GM18508 (cell line): ENCODE data around the gene AKNA.
"Not testable (repeated sequence)": the region's sequence is repeated elsewhere in the genome, so short reads cannot be mapped to it uniquely, and the experiment has no call there.

Experiments used
- ATAC-seq: cut with Tn5 transposase; IDR thresholded peaks from one replicate; pipeline ENCODE4 v1.9.1; 2021; ENCODE audit warnings: moderate number of reproducible peaks; ENCODE audit not compliant: insufficient read depth, unreplicated experiment

Gene AKNA

DNA sequence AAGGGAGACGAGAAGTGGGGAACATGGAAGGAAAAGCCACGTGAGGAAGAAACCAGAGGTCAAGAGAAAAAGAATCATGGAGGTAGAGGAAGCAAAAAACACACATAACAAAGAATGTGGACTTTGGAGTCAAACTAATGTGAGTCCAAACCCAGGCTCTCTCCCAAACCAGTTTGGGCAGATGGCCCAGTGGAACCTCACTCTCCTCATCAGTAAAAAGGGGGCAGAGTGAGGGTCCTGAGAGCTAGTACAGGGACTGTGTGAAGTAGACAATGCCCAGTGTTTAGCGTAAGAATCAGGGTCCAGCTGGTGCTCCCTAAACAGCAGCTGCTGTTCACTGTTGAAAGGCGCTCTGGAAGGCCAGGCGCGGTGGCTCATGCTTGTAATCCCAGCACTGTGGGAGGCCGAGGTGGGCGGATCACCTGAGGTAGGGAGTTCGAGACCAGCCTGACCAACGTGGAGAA, 59.4 kb downstream of the AKNA start:
- not testable (repeated sequence) for ATAC-seq

DNA sequence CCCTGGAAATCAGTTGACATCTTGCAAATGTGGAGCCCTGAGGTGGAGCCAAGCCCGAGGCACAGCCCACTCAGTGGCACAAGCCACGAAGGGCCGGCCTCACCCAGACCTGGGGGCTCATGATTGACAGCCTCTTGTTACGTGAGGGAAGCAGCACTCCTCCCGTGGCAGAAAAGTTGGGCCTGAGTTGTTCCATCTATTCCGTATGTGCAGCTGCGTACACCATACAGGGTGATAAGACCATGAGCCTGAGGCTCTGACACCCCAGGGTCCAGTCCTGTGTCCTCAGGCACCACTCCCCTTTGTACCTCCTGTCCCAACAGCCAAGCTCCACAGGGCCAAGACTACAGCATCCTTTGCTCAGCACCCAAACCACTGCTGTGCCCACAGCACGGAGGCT, 60.0 kb downstream of the AKNA start:
- no peak for ATAC-seq

DNA sequence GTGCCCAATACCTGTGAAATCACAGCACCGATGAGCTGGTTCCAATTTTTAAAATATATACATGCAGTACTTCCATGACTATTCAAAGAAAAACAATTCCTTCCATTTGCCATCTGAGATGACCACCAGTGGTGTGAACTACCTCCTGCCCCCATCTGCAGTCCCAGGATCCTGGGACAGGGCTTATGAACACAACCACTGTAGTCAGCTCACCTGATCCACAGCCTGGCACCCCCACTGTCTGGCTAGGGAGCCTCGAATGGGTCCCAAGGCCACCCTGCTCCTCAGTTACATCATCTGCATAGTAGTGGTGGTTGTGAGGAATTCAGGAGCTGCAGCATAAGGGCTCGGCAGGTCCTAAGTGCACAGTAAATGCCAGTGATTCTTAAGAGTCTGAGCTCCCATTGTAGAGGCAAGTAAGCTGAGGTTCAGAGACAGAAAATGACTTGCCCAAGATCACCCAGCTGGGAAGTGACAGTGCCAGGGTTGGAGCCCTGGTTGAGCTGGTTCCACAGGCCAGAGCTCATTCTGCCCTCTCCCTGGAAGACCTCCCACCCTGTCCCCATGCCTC, 62.0 kb downstream of the AKNA start:
- ATAC-seq, result not testable (repeated sequence)

DNA sequence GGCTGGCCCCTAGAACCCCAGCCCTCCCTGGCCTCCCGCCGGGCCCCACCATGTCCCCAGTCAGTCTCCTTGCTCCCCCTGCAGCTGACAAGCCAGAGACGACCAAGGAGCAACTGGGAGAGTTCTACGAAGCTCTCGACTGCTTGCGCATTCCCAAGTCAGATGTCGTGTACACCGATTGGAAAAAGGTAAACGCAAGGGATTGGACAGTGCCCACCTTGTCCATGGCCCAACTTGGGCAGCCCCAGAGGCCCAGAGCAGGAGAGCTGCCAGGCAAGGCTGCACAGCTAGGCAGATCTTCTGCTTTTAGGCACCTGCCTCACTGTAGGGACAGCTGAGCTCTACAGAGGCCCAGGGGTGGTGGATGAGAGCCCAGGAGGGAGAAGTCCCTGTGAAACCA, 62.8 kb downstream of the AKNA start:
- not testable (repeated sequence) for ATAC-seq

DNA sequence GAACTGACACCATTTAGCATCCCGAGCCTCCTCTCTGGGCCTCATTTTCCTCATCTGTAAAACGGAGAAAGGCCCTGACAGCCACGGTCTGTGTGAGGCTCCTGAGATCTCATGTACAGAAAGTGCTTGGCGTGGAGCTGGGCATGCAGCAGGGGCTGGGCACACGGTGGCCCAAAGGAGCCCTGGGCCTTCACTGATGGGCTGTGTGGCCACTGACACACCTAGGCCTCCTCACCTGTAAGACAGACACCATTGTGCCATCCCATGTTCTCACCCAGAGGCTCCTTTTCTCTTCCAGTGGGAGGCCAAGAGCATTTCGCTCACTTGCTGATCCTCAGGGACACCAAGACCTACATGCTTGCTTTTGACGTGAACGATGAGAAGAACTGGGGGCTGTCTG, 63.3 kb downstream of the AKNA start:
- ATAC-seq, result no peak

DNA sequence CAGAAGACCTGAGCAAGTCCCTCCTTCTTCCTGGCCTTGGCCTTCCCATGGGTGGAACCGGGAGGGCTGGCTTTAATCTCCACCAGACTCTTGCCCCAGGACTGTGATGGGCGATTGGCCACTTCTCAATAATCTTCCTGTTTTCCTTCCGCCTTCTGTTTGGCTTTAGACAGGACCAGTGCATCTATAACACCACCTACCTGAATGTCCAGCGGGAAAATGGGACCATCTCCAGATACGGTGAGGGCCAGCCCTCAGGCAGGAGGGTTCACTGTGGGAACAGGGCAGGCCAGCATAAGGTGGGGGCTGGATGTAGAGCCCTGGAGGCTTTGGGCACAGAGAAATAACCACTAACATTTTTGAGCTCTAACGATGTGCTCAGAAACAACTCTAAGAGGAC, 63.9 kb downstream of the AKNA start:
- not testable (repeated sequence) for ATAC-seq

DNA sequence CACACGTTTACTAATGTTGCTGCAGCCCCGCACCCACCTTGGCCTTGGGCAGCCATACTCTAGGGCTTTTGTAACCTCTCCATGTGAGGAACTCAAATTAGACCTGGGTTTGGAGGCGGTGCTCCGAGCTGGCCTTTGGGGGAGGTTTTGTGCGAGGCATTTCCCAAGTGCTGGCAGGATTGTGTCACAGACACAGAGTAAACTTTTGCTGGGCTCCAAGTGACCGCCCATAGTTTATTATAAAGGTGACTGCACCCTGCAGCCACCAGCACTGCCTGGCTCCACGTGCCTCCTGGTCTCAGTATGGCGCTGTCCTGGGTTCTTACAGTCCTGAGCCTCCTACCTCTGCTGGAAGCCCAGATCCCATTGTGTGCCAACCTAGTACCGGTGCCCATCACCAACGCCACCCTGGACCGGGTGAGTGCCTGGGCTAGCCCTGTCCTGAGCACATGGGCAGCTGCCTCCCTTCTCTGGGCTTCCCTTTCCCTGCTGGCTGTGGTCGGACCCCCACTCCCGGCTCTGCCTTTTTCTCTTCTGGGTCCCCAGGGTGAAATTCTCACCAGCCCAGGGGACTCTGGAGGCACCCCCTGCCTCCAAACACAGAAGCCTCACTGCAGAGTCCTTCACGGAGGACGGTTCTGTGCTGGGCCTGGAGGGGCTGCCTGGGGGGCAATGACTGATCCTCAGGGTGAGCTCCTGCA, 64.8 kb downstream of the AKNA start, which contains the start of gene ORM1:
ORM1 (plus strand) TSS at position 268 of the 701 bp plus-strand sequence; CDS start at position 304, 36 bp downstream.
- ATAC-seq, result not testable (repeated sequence)

DNA sequence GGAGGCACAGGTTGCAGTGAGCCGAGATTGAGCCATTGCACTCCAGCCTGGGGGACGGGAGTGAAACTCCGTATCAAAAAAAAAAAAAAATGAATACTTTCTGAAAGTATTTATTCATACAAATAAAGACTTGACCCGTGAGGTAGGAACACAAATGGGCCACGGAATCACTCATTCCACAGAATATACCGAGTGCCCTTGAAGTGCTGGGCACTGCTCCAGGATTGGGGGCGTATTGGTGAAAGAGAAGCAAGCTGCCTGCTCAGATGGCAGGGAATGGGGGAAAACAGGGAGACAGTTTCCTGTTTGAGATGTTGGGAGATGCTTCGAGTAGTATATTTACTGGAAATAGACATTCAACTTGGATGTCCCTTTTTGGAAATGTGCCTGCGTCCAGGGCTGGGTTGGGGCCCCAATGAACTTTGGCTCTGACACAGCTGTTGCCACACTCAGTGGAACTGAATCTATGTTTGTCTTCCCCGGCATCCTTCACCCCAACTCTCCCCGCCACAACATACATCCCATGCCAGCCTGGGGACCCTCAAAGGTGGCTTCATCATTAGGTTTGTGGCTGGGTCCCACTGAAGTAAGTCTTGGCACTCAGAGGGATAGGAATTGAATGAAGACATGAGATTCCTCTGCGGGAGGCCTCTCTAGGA, 65.5 kb downstream of the AKNA start:
- ATAC-seq, result not testable (repeated sequence)

DNA sequence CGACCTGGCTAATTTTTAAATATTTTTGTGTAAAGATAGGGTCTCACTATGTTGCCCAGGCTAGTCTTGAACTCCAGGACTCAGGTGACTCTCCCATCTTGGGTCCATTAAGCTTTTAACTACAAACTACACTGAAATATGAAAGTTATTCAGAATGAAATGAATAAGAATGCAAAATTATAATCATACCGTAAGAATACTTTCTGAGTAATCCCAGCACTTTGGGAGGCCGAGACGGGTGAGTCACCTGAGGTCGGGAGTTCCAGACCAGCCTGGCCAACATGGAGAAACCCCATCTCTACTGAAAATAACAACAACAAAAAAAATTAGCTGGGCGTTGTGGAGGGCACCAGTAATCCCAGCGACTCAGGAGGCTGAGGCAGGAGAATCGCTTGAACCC, 66.0 kb downstream of the AKNA start:
- no peak for ATAC-seq

DNA sequence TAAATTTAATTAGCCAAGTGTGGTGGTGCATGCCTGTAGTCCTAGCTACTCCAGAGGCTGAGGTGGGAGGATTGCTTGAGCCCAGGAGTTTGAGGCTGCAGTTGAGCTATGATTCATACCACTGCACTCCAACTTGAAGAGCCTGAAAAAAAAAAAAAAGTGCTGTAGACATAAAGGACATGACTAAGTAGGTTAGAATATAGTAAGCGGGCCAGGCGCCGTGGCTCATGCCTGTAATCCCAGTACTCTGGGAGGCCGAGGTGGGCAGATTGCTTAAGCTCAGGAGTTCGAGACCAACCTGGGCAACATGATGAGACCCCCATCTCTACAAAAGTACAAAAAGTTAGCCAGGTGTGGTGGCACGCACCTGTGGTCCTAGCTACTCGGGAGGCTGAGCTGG, 67.1 kb downstream of the AKNA start:
- ATAC-seq, result not testable (repeated sequence)

DNA sequence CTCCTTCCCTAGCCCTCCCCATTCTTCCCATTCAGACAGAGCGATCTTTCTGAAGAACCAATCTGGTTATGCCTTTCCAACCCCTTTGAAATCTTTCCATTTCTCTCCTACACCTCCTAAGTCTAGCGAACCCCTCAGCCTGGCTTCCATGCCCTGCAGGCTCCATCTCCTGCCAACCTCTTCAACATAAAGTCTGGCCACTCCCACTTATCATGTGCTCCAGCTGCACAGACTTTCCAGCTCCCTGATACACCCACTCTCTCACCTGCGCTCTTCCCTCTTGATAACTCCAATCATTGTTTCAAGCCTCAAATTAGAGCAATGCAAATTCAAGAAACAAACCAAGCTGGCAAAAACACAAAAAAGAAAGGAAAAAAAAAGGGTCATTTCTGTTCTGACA, 68.6 kb downstream of the AKNA start:
- ATAC-seq, result no peak

DNA sequence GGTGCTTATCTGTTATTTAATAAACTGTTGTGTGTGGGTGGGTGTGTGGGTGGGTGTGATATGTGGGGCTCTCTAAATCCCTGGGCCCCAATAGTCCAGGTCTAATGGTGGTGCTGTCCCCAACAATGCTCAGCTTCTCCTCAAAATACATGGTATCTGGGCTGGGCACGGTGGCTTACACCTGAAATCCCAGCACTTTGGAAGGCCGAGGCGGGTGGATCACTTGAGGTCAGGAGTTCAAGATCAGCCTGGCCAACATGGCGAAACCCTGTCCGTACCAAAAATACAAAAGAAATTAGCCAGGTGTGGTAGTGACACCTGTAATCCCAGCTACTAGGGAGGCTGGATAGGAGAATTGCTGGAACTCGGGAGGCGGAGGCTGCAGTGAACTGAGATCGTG, 69.4 kb downstream of the AKNA start:
- no peak for ATAC-seq

DNA sequence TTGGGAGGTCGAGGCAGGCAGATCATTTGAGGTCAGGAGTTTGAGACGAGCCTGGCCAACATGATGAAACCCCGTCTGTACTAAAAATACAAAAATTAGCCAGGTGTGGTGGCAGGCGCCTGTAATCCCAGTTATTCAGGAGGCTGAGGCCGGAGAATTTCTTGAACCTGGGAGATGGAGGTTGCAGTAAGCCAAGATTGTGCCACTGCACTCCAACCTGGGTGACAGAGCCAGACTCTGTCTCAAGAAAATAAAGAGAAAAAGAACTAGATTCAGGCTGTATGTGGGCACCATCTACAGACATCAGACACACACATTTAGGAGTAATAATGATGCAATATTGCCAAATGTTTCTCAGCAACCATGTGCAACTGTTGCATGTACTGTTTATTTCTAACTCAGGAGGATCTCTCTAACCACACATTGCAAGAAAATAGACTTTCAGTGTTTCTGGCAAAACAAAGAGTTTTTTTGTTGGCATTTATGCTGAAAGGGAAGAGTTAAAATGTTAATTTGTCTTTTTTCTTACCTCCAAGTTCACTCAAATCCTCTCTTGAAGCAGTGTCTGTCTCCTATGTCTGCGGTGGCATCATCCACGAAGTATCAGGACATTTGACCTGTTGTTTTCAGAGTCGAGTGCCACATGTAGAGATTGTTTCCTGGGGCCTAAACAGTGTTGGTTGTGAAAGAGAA, 70.0 kb downstream of the AKNA start:
- no peak for ATAC-seq

DNA sequence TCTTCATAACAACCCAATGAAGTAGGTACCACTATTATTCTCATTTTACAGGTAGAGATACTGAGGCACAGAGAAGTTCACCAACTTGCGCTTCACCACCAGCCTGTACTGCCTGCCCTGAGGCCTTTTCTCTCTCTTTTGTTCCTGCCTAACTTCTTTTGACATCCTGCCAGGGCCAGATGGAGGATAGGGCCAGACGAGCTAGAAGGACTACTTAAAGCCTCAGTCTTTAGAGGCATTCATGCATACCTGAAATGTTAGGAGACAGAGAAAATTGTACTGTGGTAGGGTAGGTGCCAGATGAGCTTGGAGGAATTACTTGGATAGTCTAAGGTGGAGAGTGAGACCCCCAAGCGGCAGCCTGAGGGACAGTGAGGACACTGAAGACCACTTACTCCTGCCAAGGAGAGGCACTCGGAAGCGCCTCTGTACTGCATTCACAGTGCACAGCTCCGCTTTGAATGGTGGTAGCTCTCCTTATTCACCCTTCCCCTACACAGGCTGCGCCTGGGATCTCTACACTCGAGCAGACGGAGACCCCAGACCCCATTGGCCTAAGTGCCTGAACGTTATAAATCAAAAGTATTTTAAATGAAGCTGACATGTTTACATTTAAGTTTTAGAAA, 71.1 kb downstream of the AKNA start:
- no peak for ATAC-seq

DNA sequence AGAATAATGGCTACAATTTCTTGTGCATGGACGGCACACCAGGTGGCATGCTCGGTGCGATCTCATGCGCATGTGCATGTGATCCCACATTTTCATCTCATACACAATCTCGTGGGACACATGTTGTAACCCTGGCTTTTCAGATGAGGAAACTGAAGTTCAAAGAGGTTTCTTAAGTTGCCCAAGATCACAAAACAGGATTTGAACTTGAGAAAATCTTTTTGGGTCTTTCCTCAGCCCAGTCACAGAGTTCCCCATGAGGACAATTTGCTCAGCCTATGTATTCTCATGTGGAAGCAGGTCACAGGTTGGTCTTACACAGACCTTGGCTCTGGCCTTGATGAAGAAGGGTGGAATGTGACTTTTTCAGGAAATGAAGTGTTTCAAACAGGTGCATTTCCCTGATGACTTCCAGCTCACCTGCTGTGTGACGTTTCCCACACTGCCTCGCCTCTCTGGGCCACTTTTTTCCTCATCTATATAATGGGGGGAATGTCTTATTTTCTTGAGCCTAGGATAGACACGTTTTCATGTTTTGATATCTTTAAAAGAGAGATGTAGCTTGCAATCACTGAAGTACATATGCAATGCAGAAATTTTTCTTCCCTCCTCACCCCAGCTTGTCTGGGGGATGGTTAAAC, 71.9 kb downstream of the AKNA start:
- no peak for ATAC-seq

DNA sequence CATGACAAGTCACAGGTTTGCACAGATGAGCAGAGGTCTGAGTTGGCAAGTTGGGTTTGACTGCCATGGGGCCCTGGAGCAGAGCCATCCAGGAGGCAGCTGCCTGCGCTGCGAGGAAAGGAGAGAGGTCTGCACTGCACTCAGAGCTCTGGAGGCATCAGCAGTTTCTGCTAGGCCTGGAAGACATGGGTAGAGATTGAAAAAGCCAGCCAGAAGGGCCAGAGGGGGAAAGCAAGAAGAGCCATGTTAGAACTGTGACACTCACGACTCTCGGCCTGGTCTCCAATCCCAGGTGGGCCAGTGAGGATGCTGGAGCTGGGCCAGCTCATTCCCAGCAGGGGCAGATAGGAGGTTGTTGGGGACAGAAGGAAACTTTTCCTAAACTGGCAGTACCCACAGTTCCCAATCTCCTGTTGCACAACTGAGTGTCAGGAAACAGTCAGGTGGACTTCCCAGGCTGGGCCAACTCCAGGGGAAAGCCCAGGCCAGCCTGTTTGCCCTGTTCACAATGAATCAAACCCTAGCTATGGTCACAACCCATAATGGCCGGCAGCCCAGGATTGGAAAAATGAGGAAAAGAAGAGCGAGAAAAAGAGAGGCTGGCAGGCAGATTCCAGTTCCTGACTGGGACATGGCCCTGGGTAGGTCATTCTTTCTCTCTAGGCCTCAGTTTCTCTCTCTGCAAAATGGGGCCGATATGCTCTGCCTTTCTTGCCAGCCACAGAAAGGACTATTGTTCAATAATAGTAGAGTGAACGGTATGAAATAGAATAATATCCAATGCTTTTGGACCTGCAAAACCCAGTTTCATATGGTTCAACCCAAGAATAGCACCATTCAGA, 72.7 kb downstream of the AKNA start:
- no peak for ATAC-seq

DNA sequence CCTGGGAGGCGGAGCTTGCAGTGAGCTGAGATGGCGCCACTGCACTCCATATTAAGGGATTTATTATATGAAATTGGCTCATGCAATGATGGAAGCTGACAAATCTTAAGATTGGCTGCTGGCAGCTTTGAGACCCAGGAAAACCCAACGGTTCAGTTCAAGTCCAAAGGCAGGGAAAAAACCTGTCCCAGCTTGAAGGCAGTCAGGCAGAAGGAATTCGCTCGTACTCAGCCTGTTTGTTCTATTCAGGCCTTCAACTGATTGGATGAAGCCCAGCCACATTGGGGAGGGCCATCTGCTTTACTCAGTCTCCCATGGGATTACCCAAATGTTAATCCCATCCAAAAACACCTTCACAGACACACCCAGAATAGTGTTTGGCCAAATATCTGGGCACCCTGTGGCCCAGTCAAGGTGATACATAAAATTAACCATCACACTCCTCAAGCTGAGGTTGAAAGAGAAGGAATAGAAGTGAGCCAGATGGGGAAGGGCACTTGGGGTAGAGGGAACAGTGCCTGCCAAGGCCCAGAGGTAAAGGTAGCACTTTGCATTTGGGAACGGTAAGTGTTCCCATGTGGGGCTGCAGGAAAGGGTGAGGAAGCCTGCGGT, 73.4 kb downstream of the AKNA start:
- ATAC-seq, result no peak

DNA sequence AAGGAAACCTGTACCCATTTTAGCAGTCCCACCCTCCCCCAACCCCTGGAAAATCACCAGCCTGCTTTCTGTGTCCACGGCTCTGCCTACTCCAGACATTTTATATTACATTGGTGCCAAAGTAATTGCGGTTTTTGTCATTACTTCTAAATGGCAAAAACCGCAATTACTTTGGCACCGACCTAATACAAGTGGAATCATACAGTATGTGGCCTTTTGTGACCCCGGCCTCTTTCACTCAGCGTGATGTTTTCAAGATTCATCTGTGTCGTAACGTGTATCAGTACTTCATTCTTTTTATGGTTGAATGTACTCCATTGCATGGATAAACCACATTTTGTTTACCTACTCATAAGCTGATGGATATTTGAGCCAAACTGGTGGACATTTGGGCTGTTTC, 74.6 kb downstream of the AKNA start:
- ATAC-seq, result no peak

DNA sequence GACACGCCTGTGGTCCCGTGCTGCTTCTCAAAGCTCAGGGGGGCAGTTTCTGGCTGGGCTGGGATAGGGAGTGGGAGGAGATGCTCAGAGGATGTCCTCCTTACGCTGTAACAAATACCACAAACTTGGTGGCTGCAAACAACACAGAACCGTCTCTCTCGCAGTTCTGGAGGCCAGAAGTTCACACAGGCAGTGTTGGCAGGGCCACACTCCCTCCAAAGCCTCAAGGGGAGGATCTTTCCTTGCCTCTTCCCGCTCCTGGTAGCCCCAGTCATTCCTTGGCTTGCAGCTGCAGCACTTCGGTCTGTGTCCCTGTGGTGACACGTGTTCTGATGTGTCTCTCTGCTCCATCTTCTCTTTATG, 75.3 kb downstream of the AKNA start:
- no peak for ATAC-seq
